DOHH2 (cell line): ENCODE measurements around the gene CCN5.

Experiments
- EZH2phosphoT487 ChIP-seq: fragments of 200-600 bp; sonication (generic); IDR thresholded peaks from 2 replicates; pipeline ENCODE4 v1.6.1; 2017; ENCODE audit warnings: borderline replicate concordance, mild to moderate bottlenecking, antibody characterized with exemption, low read length, moderate library complexity, mixed read lengths
- TF ChIP-seq, protein P1 (sequence below): fragments of 200-600 bp; sonication (generic); IDR thresholded peaks from one replicate; pipeline ENCODE4 v1.5.1; 2014; ENCODE audit warnings: antibody characterized with exemption, mild to moderate bottlenecking, low read depth, low read length; ENCODE audit not compliant: poor library complexity, severe bottlenecking

- TF ChIP-seq, protein P1, sequence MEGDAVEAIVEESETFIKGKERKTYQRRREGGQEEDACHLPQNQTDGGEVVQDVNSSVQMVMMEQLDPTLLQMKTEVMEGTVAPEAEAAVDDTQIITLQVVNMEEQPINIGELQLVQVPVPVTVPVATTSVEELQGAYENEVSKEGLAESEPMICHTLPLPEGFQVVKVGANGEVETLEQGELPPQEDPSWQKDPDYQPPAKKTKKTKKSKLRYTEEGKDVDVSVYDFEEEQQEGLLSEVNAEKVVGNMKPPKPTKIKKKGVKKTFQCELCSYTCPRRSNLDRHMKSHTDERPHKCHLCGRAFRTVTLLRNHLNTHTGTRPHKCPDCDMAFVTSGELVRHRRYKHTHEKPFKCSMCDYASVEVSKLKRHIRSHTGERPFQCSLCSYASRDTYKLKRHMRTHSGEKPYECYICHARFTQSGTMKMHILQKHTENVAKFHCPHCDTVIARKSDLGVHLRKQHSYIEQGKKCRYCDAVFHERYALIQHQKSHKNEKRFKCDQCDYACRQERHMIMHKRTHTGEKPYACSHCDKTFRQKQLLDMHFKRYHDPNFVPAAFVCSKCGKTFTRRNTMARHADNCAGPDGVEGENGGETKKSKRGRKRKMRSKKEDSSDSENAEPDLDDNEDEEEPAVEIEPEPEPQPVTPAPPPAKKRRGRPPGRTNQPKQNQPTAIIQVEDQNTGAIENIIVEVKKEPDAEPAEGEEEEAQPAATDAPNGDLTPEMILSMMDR: no peak
- TF ChIP-seq EZH2phosphoT487: no peak
These were observed 21.5 kb upstream of the CCN5 start for GRCh38 chr20:44693627-44694026.
